HG03025 (cell line): ENCODE measurements around the gene ICA1L.
A peak's percentile ranks its signal among the peaks of the same experiment; 100 is the strongest.
"Not testable (repeated sequence)": the region's sequence is repeated elsewhere in the genome, so short reads cannot be mapped to it uniquely, and the experiment has no call there.

Source experiments
- ATAC-seq: cut with Tn5 transposase; IDR thresholded peaks from one replicate; pipeline ENCODE4 v1.9.1; 2021; ENCODE audit warnings: mild to moderate bottlenecking, moderate library complexity; ENCODE audit not compliant: unreplicated experiment, low FRiP score

Gene ICA1L

DNA sequence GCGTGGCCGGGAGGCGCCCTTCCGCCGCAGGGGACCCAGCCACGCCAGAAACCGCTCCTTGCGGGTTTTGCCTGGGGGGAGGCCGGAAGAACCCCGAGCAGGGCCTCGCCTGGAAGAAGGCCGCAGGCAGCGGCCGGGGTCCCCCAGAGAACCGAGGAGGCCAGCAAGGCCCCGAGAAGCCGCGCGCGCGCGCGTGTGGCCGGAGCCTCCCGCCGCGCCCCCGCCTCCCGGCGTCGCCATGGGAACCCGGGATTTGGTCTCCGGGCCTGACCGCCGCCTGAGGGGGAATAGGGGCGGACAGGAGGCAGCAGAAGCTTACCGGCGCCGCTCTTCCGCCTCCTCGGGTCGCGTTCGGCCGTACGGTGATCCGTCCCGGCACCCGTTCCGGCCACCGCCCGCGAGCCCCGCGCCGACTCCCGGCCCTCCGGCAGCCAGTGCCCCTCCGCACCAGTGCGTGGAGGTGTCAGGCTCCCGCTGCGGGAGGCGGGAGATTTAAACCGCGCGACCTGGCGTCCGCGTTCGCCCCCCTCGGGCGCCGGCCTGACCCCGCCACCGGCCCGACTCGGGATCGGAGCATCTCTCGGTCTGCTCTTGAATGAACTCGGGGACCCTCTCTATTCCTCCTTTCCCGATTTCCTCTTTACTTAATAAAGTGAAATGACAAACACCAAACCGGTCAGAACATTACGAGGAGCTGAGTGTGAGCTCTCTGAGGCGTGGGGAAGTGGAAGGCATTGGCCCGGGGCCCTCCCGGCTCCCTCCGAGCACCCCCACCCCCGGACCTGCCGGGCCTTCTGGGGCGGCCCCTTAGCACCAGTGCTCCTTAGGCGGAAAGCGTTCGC lies at the start of gene ICA1L:
ICA1L (minus strand) TSS at position 467 of the 842 bp plus-strand sequence. CDS start 42,757 bp downstream, outside the sequence.
- ATAC-seq: peak; percentile 45

DNA sequence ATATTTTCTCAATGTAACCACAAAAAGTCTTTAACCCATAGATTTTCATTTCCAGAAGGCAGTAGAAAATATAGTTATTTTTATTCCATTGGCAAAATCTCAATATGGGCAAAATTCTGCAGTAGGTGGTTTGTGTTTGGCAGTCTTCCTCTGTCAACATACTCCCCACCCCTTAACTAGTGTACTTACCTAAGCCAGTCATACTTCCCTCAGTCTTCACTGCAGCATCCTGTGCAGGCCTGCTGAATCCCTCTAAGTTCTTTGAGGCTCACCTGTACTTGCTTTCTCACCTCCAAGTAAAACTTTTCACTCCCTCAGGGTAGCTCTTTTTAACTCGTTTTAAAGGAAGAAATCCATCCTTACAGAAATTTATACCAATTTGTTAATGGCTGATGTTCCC lies 47.3 kb upstream of the ICA1L start:
- ATAC-seq: no peak

DNA sequence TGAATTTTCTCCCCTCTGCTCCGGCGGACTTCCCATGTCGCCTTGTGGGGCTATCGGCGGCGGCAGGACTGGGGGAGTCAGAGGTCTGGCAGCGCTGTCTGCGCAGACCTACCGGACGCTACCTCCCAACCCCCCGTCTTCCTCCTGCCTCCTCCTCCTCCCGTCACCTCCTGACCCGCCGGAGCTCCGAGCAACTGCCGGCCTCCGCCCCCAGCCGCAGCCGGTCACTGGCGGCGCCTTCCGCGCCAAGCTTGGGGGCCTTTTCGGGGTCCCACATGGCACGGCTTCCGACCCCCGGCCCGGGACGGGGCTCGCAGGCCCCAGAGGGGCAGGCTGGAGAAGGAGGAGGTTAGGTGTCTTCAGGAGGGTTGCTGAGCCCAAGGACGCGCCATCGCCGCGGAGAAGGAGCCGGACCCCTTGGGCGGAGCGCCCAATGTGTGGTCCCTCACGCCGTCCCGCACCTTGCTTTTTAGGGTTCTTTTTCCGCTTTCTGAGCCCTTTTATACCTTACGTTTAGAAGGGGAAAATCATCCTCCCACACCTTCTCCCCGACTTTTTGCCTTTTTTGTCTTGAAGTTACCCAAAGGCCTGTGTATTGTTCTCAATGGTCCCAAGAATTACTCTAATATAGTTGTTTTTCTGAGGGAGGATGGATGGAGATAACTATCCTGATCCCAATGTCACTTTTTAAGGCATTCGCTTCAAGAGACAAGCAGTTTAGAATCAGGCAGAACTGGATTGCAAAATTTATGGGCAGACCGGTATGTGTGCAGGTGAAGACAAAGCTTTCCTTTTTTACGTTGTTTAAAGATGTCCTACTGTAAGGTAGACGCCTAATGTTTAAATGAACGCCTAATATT lies 41.0 kb upstream of the ICA1L start:
- peak; percentile 50 for ATAC-seq

DNA sequence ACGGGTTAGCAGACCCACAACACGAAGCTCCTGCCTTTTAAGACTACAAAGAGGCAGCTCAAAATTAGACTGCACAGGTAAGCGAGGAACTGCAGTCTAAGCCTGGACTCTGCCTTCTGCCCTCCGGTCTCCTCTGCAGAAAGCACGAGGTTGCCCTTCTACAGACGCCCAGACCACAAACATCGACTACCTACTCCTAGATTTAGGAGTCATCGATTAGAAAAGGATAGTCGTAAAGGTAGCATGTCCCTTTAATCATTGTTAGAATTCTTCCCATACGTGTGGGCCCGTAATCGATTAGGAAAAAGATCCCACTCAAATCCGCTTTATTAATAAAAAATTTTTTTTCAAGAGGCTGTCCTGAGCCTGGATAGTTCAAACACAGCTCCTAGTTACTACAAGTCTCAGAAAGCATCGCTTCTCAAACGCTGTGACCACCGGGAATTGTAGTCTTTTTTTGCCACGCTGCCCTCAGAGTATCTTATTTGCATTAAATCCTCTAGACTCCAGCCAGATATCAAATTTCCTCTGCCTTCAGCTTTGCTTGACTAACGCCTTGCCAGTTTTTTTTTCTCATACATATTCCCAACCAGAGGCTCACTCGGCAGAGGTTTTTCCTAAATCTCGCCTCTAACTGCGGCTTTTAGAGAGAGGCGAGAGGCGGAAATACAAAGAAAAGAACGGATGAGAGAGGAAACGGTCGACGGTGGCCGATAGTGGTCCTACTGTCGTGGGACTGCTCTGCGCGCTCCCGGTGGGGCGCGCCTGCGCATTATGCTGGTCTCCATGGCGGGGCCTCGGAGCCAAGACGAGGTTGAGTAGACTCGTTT lies 40.2 kb upstream of the ICA1L start, which contains the start of the genes CARF and WDR12:
CARF (plus strand) TSS at position 764 of the 830 bp plus-strand sequence. CDS start 29,628 bp downstream, outside the sequence.
WDR12 (minus strand) TSS at position 162 of the 830 bp plus-strand sequence. CDS start 197 bp downstream, outside the sequence.
- ATAC-seq: peak; percentile 75

DNA sequence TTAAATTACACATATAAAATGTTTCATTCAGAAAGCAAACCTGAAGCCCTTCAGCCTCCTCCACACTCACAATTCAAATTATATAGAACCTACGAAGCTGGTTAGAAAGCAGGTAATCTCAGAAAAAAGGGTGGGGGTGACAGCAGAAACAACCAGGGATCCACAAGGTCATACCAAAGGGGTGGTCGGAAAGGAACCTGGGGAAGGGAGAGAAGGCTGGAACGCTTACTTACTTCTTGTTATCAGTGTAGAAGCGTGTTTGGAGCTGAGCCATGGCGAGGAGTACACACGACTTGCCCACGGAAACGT lies 39.6 kb upstream of the ICA1L start:
- ATAC-seq: peak; percentile 14

DNA sequence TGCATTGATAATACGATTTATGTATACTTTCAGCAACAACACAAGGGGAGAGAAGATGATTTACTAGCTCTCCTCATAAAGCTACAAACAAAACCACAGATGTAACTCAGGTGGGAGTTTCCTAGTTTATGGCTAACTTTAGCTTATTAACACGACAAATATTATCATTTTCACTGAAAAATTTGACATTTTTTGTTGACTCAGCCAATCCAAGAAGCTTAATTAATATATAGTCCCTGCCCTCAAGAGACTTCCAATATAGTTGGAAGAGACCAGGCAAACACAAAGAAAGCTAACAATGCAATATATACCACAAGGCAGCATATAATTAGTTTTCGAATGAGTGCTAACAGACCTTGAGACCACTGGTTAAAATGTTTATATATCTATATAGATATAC lies 39.1 kb upstream of the ICA1L start:
- no peak for ATAC-seq

DNA sequence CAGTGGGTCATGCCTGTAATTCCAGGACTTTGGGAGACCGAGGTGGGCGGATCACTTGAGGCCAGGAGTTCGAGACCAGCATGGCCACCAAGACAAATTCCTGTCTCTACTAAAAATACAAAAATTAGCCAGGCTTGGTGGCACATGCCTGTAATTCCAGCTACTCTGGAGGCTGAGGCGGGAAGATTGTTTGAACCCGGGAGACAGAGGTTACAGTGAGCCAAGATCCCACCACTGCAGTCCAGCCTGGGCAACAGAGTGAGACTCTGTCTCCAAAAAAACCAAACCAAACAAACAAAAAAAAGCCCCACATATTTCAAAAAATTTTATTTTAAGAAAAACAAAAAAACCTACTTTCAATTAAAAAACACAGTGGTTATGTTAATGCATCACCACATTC lies 38.7 kb upstream of the ICA1L start:
- ATAC-seq: not testable (repeated sequence)

DNA sequence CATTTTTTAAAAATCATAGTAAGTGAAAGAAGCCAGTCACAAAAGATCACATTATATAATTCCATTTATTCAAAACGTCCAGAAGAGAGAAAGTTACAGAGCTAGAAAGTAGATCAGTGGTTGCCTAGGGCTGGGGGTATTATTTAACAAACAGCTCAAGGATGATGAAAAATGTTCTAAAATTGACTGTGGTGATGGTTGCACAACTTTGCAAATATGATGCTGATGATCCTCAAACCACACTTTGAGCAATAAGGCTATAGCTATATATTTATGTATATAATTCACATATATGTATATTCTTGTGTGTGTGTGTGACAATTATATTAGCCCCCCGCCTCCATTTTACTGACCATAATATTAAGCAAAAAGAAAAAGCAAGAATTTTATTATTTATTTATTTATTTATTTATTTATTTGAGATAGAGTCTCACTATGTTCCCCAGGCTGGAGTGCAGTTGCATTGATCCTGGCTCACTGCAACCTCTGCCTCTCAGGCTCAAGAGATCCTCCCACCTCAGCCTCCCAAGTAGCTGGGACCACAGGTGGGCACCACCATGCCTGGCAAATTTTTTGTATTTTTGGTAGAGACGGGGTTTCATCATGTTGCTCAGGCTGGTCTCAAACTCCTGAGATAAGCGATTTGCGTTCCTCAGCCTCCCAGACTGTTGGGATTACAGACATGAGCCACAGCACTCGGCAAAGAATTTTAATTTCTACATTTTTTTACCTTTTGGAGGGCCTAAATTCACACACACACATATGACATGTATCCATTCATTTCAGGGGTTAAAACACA lies 38.0 kb upstream of the ICA1L start:
- ATAC-seq: no peak

DNA sequence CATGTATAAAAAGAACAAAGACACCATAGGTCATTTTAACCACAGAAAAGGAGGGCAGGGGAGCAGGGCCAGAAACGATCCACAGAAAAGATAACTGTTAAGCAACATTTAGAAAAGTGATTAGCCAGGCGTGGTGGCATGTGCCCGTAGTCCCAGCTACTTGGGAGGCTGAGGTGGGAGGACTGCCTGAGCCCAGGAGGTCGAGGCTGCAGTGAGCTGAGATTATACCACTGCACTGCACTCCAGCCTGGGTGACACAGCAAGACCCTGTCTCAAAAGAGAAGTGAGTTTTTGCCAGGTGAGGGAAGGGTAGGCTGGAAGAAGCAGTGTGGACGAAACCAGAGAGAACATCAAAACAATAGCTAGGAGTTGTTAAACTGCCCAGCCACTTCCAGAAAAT lies 36.6 kb upstream of the ICA1L start:
- no peak for ATAC-seq

DNA sequence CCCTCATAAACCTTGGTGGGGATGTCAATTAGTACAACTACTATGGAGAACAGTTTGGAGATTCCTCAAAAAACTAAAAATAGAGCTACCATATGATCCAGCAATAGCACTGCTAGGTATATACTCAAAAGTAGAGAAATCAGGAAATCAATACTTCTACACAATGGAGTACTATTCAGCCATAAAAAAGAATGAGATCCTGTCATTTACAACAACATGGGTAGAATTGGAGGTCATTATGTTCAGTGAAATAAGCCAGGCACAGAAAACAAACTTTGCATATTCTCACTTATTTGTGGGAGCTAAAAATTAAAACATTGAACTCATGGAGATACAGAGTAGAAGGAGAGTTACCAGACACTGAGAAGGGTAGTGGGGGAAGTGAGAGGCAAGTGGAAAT lies 33.9 kb upstream of the ICA1L start:
- not testable (repeated sequence) for ATAC-seq

DNA sequence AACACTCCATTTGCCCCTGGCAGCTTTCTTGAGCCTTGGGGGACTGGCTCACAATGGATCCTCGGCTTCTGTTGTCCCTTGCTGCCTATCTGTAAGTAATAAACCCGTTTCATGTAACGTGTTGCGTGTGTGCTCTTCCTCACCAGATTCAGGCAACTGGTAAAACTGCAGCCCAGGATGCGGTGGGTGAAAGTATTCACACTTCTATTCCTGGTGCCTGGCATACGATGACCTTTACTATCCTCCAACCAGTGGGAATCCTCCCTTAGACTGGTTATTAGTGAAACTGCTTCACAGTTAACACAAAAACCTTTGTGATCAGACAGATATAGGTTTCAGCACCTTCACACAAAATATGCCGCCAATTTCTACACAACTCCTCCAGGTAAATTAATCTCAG lies 13.6 kb upstream of the ICA1L start:
- no peak for ATAC-seq

DNA sequence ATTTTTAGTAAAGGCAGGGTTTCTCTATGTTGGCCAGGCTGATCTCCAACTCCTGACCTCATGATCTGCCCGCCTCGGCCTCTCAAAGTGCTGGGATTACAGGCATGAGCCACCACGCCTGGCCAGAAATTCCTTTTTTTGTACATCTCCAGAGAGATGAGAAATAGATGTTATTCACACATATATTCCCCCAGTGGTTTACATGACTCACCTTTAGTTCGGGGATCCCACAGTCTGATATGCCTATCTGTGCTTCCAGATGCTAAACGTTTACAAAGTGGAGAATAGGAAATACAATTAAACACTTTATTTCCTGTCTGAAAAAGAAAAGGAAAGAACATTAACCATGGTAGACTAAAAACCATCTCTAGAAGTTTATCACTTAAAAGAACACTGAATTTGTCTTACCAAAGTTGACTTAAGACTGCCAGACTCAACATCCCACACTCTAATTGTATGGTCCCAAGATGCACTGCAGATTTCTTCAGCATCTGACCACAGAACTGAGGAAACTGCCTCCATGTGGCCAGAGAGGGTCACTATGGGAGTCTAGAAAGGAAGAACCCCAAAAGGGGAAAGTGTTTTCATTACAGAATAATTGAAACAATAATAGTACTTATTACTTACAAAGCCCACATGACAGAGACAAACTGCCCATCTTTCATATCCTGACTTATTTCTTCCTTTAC lies 12.6 kb upstream of the ICA1L start:
- ATAC-seq: no peak

DNA sequence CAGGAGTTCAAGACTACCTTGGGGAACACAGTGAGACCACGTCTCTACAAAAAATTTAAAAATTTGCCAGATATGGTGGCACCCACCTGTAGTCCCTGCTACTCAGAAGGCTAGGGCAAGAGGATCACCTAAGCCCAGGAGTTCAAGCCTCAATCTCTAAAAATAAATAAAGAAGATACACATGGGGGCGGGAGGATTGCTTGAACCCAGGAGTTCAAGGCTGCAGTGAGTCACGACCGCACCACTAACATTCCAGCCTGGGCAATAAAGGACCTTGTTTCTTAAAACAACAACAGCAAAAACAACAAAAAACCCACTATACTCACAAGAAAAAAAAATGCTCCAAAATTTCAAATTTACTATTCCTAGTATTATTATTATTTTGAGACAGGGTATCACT lies 10.0 kb upstream of the ICA1L start:
- ATAC-seq: no peak

DNA sequence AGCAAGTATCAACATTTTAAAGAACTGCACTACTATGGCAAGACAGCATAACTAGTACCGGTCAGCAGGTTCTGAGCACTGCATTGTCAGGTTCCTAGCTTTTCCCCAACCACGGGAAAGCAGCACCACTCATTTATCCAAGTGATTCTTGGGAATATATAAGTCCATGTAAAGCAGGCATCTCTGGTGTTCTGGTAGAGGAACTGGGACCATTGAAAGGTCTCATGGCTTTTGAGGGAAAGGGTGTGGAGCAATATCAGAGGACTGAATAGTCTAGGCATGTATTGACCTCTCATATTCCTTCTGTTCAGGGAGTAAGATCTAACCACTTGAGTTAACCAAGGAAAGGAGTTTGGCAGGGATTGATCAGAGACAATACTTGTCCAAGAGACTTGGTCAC lies 6.1 kb upstream of the ICA1L start:
- ATAC-seq: no peak

DNA sequence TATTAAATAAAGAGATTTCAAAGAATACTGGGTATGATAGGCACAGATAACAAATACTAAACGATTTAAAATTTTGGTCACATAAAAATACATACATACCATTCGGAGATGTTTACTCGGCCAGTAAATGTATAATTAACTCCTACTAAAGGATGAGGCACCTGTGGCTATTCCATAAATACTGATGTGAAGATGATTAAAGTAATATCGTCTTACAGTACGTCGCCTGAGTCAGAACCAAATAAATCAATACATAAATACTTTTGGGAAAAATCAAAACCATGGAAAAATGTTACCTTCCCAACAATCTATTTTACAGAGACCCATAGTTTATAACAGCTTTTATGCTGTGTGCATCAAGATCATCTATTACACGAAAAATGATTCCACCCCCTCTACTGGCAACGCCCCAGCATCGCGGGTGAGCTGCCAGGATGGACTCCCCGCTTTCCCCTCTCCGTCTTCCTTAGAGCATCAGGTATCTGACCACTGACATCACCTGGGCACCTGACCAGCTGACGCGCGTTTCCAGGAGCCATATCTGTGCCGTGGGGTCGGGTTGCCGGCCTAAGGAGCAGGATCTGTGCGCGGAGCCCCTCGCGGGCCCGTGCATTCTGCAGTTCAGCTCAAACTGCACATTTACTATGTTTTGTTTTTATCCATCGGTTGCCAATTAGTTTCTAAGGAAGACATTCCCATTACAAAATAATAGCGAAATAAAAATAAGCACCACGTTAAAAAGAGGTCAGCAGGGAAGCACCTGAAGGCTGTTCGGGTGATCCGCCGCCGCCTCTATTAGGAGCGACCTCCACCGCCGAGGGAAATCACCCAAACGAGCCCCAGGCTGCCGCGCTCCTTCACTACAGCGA lies 901 bp downstream of the ICA1L start:
- peak; percentile 52 for ATAC-seq

DNA sequence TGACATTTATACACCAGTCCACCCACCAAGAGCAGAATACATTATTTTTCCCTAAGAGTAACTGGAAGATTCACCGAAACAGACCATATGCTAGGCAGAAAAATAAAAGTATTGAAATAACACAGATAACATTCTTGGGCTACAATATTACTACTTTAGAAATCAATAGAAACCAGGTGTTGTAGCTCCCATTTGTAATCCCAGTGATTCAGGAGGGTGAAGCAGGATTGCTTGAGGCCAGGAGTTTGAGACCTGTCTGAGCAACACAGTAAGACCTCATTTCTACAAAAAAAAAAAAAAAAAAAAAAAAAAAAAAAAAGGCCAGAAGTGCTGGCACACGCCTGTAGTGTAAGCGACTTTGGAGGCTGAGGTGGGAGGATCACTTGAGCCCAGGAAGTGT lies 9.6 kb downstream of the ICA1L start:
- no peak for ATAC-seq

DNA sequence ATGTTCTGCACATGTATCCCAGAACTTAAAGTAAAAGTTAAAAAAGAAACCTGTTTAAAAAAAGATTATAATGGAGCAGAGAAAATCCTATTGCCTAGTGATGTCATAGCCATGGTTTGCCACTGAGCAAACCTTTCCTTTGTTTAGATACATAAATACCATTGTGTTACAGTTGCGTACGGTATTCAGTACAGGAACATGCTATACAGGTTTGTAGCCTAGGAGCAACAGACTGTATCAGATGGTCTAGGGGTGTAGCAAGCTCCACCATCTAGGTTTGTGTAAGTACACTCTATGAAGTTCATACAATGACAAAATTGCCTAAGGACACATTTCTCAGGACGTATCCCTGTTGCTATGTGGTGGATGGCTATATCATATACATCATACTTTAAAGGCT lies 13.0 kb downstream of the ICA1L start:
- no peak for ATAC-seq

DNA sequence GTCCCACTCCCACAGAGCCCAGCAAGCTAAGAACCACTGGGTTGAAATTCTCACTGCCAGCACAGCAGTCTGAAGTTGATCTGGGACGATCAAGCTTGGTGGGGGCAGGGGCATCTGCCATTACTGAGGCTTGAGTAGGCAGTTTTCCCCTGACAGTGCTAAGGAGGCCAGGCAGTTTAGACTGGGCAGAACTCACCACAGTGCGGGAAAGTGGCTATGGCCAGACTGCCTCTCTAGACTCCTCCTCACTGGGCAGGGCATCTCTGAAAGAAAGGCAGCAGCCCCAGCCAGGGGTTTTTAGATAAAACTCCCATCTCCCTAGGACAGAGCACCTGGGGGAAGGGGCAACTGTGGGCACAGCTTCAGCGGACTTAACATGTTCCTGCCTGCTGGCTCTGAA lies 22.2 kb downstream of the ICA1L start:
- ATAC-seq: not testable (repeated sequence)
